Measurements from ENCODE around the gene HPX.

Gene HPX

DNA sequence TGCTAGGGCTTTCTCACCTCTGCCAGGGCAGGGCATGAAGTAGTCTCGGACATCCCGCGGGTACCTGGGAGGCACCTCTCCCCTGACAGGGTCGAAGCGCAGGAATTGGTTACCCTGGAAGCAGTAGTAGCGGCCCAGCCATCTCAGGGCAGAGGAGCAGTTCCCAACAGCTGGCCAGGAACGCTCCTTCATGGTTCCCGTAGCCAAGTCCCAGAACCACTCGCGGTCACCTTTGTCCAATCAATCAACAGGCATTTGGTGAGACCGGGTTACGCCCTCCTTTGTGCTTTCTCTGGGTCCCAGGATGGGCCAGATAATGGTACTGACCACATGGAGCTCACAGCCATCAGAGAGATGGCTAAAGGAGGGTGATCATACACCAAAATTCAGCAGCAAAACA is 3.4 kb downstream of the HPX start:
- Mint-ChIP-seq H3K27ac (no peak overlapping the region), H3K27me3 (ENCODE audit: low read depth) (no peaks in the 10 kb centered on the region), H3K4me3 (no peak overlapping the region), H3K9me3 (no peaks in the 10 kb centered on the region), H3K4me1 (no peaks in the 10 kb centered on the region), H3K36me3 (ENCODE audit: low read depth) (no peaks in the 10 kb centered on the region)
- TF ChIP-seq, protein P1, sequence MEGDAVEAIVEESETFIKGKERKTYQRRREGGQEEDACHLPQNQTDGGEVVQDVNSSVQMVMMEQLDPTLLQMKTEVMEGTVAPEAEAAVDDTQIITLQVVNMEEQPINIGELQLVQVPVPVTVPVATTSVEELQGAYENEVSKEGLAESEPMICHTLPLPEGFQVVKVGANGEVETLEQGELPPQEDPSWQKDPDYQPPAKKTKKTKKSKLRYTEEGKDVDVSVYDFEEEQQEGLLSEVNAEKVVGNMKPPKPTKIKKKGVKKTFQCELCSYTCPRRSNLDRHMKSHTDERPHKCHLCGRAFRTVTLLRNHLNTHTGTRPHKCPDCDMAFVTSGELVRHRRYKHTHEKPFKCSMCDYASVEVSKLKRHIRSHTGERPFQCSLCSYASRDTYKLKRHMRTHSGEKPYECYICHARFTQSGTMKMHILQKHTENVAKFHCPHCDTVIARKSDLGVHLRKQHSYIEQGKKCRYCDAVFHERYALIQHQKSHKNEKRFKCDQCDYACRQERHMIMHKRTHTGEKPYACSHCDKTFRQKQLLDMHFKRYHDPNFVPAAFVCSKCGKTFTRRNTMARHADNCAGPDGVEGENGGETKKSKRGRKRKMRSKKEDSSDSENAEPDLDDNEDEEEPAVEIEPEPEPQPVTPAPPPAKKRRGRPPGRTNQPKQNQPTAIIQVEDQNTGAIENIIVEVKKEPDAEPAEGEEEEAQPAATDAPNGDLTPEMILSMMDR (IDR thresholded peaks at IDR 0.05; ENCODE audit: unreplicated experiment in 3 of 3), result no peak

DNA sequence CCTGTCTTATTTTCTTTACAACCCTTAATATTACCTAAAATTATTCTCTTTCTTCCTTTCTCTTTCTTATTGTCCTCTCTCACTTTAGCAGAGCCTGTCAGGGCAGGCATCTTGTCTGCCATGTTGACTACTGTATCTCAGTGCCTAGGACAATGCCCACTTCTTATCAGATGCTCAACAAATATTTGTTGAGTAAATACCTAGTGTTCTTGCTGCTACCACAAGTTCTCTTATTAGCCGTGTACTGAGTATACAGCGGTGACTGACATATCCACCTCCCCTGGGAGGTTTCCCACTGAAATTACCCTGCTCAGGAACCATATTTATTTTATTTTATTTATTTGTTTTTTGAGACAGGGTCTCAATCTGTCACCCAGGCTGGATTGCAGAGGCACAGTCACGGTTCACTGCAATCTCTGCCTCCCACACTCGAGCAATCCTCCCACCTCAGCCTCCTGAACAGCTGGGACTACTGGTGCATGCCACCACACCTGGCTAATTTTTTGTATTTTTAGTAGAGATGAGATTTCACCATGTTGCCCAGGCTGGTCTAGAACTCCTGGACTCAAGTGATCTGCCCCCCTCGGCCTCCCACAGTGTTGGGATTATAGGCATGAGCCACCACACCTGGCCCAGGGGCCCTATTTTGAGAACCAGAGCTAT is 6.7 kb downstream of the HPX start:
- no peak overlapping the region for H3K4me3 Mint-ChIP-seq
- TF ChIP-seq, protein P1 (IDR thresholded peaks at IDR 0.05; ENCODE audit: unreplicated experiment in 3 of 3), result no peak
- peaks cover 4% of the 10 kb centered on the region for H3K27me3 Mint-ChIP-seq (ENCODE audit: low read depth)
- no peak overlapping the region for H3K27ac Mint-ChIP-seq
- H3K9me3 Mint-ChIP-seq, result no peaks in the 10 kb centered on the region
- H3K36me3 Mint-ChIP-seq (ENCODE audit: low read depth), result no peaks in the 10 kb centered on the region
- no peaks in the 10 kb centered on the region for H3K4me1 Mint-ChIP-seq

DNA sequence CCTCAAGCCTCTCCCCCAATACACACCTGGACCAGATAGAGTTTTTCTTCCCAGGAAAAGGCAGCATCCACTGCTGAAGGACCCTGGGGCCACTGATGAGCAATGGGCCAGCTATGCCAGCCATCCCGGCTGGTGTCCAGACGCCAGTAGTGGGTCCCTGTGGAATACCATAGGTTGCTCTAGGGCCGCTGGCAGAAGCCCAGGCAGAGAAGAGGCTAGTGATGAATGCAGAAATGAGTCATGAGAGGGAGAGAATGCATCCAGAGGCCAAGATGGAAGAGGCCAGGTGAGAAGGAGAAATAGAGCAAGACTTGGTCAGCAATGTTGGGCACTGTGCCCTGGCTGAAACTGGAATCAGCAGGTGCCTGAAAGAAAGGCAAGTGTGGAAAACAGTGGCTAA is 8.9 kb downstream of the HPX start:
- no peak overlapping the region for H3K27ac Mint-ChIP-seq
- H3K27me3 Mint-ChIP-seq (ENCODE audit: low read depth), result peaks cover 4% of the 10 kb centered on the region
- TF ChIP-seq, protein P1 (IDR thresholded peaks at IDR 0.05; ENCODE audit: unreplicated experiment in 3 of 3), result no peak
- no peaks in the 10 kb centered on the region for H3K36me3 Mint-ChIP-seq (ENCODE audit: low read depth)
- no peaks in the 10 kb centered on the region for H3K9me3 Mint-ChIP-seq
- no peak overlapping the region for H3K4me3 Mint-ChIP-seq
- no peaks in the 10 kb centered on the region for H3K4me1 Mint-ChIP-seq

DNA sequence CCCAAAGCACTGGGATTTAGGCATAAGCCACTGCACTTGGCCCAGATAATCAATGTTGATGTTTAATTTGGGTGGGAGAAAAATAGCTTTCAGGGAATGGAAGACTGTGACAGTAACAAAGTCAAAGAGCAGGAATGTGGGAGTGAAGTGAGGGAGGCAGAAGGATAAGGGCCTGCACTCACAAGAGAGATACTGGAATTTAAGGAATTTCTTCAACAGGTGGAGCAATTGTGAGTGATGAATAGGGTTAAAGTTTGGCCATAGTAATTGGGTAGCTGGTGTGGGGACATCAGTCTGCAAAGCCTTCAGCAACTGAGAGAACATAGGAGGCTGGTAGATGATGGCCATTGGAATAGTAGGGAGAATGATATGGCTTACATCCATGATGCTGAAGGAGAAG is 13.3 kb downstream of the HPX start:
- no peak overlapping the region for H3K27ac Mint-ChIP-seq
- H3K36me3 Mint-ChIP-seq (ENCODE audit: low read depth), result no peaks in the 10 kb centered on the region
- no peaks in the 10 kb centered on the region for H3K9me3 Mint-ChIP-seq
- no peaks in the 10 kb centered on the region for H3K4me1 Mint-ChIP-seq
- H3K27me3 Mint-ChIP-seq (ENCODE audit: low read depth), result peaks cover 26% of the 10 kb centered on the region
- no peak overlapping the region for H3K4me3 Mint-ChIP-seq
- TF ChIP-seq, protein P1 (IDR thresholded peaks at IDR 0.05; ENCODE audit: unreplicated experiment in 3 of 3), result no peak

DNA sequence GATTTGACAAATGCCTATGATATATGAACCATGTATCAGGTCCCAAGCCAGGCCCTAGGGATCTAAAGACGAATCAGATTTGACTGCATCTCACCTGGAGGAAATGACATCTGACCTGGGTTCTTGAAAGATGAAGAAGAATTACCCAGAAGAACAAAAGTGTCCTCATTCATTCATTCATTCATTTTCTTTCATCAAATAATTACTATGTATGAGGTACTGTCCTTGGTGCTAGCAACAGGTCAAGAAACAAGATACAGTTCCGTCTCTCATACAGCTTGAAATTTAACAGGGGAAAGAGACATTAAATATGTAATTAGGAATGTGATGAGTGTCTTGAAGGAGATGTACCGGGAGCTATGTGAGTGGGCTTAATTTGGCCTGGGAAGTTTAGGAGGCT is 20.1 kb downstream of the HPX start:
- Mint-ChIP-seq H3K4me1 (peaks cover 5% of the 10 kb centered on the region), H3K27ac (no peak overlapping the region), H3K27me3 (ENCODE audit: low read depth) (peaks cover 32% of the 10 kb centered on the region), H3K9me3 (no peaks in the 10 kb centered on the region), H3K36me3 (ENCODE audit: low read depth) (no peaks in the 10 kb centered on the region), H3K4me3 (peak overlapping the region; percentile 35 to 90 (median 84))
- TF ChIP-seq, protein P1 (IDR thresholded peaks at IDR 0.05; ENCODE audit: unreplicated experiment in 3 of 3), result no peak

DNA sequence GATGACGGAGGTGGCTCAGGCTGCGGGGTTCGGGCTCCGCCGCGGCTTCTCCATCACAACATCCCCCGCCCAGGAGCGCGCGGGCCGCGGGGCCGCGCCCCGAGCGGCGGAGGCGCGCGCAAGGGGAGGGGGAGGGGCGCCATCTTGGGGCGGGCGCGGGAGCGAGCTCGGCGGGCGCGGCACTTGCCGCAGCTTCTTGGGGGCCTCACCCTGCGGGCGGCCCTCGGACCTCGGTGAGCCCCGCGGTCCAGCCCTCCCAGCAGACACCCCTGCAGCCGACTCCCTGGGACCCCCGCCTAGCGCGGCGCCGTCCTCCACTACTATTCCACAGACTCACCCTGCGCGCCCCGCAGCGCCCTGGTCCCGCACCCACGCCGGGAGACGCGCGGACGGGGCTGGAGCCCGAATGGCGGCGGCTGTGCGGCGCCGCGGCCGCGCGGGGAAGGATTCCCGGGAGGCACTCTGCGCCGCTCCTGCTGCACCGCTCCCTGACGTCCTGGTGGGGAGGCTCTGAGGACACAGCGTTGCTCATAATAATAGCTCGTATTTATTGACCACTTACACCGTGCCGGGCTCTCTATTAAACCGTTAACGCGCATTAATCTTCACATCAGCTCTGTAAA is 21.7 kb downstream of the HPX start, which contains the start of gene APBB1:
Gene APBB1, minus strand, starts transcription at position 86 of the 623 bp plus-strand sequence. CDS start 7,747 bp downstream, outside the sequence.
- TF ChIP-seq, protein P1 (IDR thresholded peaks at IDR 0.05; ENCODE audit: unreplicated experiment in 3 of 3), result peak in 2 of 3 experiments; percentile 15 to 20
- Mint-ChIP-seq H3K36me3 (ENCODE audit: low read depth) (no peaks in the 10 kb centered on the region), H3K4me3 (peak within 1 kb of the TSS; percentile 84 to 90 (median 88)), H3K4me1 (peaks cover 5% of the 10 kb centered on the region), H3K27ac (peak within 1 kb of the TSS in 2 of 3 experiments; percentile 55 to 77), H3K27me3 (ENCODE audit: low read depth) (peaks cover 19% of the 10 kb centered on the region), H3K9me3 (no peaks in the 10 kb centered on the region)

Measured in nephron (organoid).